Measurements from ENCODE around the gene ZNF512B.
A peak's percentile ranks its signal among the peaks of the same experiment; 100 is the strongest.
"Not testable (repeated sequence)": the region's sequence is repeated elsewhere in the genome, so short reads cannot be mapped to it uniquely, and the experiment has no call there.

ZNF512B gene

DNA sequence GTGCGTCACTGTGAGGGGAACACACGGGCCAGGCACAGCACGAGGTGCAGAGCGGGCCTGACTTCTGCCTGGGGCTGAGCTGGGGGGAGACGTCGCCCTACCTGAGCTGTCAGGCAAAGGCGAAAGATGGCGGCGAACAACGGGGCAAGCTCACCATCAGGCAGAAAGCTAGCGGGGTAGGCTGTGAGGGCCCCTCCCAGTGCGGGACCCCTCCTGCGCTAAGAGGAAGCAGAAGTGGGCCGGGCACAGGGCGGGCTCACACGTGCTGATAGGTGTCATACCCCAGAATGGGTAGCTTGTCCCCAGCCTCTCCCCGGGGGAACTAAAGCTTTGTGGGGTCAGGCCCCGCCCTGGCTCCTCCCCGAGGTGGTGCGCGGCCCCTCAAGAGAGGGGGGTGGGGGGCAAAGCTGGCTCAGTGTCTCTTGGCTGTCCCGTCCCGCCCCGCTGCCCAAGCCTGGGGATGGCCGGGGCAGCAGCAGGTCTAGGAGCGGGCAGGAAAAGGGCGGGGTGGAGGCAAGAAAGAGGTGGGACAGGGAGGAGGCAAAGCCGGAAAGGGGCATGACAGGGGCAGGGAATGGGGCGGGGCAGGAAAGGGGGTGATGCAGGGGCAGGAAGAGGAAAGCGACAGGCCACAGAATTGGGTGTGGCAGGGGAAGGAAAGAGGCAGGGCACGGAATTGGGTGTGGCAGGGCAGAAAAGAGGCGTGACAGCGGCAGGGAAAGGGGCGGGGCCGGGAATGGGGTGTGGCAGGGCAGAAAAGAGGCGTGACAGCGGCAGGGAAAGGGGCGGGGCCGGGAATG lies 28.2 kb downstream of the ZNF512B start:
- DNase-seq: peak; percentile 80
- ATAC-seq: peak; percentile 67
- Mint-ChIP-seq H3K36me3 (ENCODE audit: low read depth) (peaks cover 4% of the 10 kb centered on the region), H3K27me3 (no peaks in the 10 kb centered on the region), H3K27ac (no peak overlapping the region), H3K4me1 (peaks cover 12% of the 10 kb centered on the region), H3K9me3 (no peaks in the 10 kb centered on the region), H3K4me3 (no peak overlapping the region)

DNA sequence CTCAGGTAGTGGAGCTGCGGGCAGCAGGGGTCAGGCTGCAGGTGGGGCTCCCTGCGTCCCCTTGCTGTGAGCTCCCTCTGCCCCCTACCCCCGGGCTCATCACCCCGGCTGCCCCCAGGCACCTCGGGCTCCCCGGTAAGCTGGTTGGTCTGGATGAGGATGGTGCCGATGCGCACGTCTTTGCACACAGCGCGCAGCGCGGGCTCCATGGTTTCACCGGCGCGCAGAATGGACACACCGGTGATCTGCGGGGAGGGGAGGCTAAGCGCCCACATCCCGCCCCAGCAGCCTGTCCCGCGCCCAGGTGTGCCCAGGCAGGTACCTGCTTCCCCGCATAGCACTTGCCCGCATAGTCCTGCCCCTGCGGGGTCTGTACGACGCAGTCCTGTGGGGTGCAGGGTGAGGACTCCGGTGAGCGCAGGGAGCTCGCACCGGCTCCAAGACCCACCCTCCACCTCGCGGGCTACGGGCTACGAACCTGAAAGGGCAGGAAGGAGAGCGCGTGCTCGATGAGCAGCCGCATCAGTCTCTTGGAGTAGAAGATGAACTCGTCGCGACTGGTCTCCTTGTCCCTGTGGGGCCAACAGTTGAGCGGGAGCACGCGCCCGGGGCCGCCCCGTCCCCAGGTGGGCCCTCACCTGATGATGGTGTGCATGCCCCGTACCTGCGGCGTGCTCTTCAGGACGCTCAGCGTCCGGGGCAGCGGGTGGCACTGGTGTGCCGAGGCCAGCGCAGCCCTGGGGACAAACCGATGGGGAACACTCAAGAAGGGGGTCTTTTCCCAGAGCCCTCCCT lies 29.1 kb downstream of the ZNF512B start:
- Mint-ChIP-seq H3K27me3 (no peaks in the 10 kb centered on the region), H3K9me3 (no peaks in the 10 kb centered on the region), H3K36me3 (ENCODE audit: low read depth) (peaks cover 9% of the 10 kb centered on the region), H3K4me1 (peaks cover 12% of the 10 kb centered on the region), H3K4me3 (no peak overlapping the region), H3K27ac (no peak overlapping the region)
- DNase-seq (no peak), ATAC-seq (no peak)

DNA sequence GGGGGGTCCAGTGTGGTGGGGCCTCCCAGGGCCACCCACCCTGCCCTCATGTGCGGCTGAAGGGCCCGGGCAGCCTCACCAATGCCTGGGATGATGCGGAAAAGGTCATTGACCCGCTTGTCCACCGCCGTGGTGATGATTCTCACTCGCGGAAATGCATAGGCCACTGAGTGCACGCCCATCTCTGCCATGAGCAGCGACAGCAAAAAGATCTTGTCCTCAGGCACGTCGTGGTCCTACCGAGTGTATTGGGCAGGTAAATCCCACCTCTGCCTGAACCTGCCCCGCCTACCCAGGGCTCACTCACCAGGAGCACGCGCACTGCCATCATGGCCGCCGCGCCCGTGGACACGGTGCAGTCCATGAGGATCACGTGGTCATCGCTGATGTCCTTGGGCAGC lies 29.7 kb downstream of the ZNF512B start:
- DNase-seq (no peak), ATAC-seq (no peak)
- Mint-ChIP-seq H3K27me3 (no peaks in the 10 kb centered on the region), H3K4me1 (peaks cover 12% of the 10 kb centered on the region), H3K9me3 (no peaks in the 10 kb centered on the region), H3K36me3 (ENCODE audit: low read depth) (peaks cover 8% of the 10 kb centered on the region), H3K4me3 (no peak overlapping the region), H3K27ac (no peak overlapping the region)

- H3K4me1 Mint-ChIP-seq: peaks cover 12% of the 10 kb centered on the region
- peaks cover 8% of the 10 kb centered on the region for H3K36me3 Mint-ChIP-seq (ENCODE audit: low read depth)
- no peak for DNase-seq
- no peak overlapping the region for H3K4me3 Mint-ChIP-seq
- H3K9me3 Mint-ChIP-seq: no peaks in the 10 kb centered on the region
- no peak overlapping the region for H3K27ac Mint-ChIP-seq
- no peak for ATAC-seq
- no peaks in the 10 kb centered on the region for H3K27me3 Mint-ChIP-seq
Measured at GRCh38 chr20:63939061-63939935, 30.4 kb downstream of the ZNF512B start.

DNA sequence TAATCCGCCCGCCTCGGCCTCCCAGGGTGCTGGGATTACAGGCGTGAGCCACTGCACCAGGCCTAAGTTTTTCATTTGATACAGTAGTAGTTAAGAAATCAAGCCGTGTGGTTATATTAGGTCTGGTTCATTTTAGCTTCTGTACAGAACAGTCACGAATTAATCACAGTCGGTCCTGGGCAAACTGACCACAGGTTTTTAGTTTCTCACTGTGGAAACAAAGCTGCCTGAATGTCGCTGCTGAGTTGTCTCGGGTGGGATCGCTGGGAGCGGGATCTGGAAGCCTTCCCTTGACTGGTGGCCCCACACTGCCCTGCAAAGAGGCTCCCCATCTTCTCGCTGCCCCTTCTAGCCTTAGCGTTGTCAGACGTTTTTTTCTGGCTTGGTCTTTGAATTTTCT lies 32.1 kb downstream of the ZNF512B start:
- Mint-ChIP-seq H3K4me3 (no peak overlapping the region), H3K4me1 (peaks cover 12% of the 10 kb centered on the region), H3K27ac (no peak overlapping the region), H3K9me3 (no peaks in the 10 kb centered on the region), H3K36me3 (ENCODE audit: low read depth) (peaks cover 8% of the 10 kb centered on the region), H3K27me3 (no peaks in the 10 kb centered on the region)
- DNase-seq: no peak
- ATAC-seq: no peak

DNA sequence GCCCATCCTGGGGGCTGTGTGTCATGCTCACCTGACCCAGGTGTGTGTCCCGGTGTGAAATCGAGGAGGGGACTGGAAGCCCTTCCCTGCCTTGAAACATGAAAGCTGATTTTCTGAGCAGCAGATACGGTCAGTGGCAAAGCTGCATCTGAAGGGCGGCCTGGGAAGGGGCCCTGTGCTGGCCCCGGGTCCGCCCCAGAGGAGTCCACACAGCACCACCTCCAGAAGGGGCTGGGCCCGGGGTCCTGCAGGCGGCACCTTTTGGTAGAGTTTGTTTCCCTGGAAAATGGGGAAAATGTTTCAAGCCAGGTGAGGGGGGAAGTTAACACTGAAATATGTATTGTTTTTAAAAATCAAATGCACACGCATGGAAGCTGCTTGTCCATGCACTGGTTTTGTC lies 34.3 kb downstream of the ZNF512B start:
- H3K9me3 Mint-ChIP-seq: no peaks in the 10 kb centered on the region
- peaks cover 2% of the 10 kb centered on the region for H3K4me1 Mint-ChIP-seq
- peaks cover 18% of the 10 kb centered on the region for H3K36me3 Mint-ChIP-seq (ENCODE audit: low read depth)
- H3K27ac Mint-ChIP-seq: no peak overlapping the region
- H3K27me3 Mint-ChIP-seq: no peaks in the 10 kb centered on the region
- ATAC-seq: no peak
- no peak overlapping the region for H3K4me3 Mint-ChIP-seq
- no peak for DNase-seq

- Mint-ChIP-seq H3K4me1 (peaks cover 2% of the 10 kb centered on the region), H3K36me3 (ENCODE audit: low read depth) (peaks cover 21% of the 10 kb centered on the region), H3K27ac (no peak overlapping the region), H3K9me3 (no peaks in the 10 kb centered on the region), H3K27me3 (no peaks in the 10 kb centered on the region), H3K4me3 (no peak overlapping the region)
- no peak for DNase-seq
- no peak for ATAC-seq
Measured at GRCh38 chr20:63934271-63935068, 35.3 kb downstream of the ZNF512B start.

- Mint-ChIP-seq H3K9me3 (no peaks in the 10 kb centered on the region), H3K27ac (no peak overlapping the region), H3K4me3 (no peak overlapping the region), H3K36me3 (ENCODE audit: low read depth) (peaks cover 26% of the 10 kb centered on the region), H3K4me1 (peaks cover 2% of the 10 kb centered on the region), H3K27me3 (no peaks in the 10 kb centered on the region)
- no peak for ATAC-seq
- DNase-seq: no peak
Measured at GRCh38 chr20:63933646-63934045, 36.1 kb downstream of the ZNF512B start.

DNA sequence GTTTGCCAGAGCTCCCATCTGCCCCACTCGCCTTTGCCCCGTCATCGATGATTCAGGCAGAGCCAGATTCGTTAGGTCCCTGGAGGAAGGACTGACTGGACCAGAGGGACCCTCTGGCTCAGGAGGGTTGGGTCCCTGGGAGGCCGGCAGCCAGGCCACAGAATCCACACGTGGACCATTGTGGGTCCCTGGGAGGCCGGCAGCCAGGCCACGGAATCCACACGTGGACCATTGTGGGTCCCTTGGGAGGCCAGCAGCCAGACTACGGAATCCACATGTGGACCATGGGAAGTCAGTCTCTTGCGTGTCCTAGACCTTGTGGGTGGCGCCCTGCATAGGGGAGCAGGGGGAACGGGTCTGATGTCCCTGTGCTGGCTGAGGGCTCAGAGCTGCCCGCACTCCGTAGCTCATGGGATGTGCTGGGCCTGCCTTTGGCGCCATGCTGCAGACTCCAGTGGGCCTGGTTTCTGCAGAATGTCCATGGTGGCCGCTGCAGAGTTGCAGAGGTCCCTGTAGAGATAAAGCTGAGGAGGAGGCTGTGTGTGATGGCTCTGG lies 37.0 kb downstream of the ZNF512B start:
- Mint-ChIP-seq H3K36me3 (ENCODE audit: low read depth) (peaks cover 32% of the 10 kb centered on the region), H3K4me1 (peaks cover 2% of the 10 kb centered on the region), H3K27me3 (no peaks in the 10 kb centered on the region), H3K27ac (no peak overlapping the region), H3K4me3 (no peak overlapping the region), H3K9me3 (no peaks in the 10 kb centered on the region)
- ATAC-seq: no peak
- no peak for DNase-seq

DNA sequence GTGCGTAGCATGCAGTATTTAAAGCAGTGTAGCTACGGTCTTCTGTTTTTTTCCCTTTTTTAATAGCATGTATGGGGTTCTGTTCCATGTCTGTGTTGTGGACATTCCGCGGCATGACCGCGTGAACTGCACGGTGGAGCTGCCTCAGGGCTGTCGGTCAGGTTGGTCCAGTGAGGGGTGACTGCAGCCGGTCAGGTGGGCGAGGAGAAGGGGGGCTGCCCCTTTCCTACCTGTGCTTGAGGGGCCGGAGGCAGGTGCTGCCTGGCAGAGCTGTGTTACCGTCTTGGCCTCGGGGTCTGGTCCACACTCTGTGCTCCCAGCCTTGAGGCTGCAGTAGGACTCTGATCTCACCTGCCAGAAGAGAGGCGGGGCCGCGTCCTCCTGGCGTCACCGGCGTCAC lies 38.0 kb downstream of the ZNF512B start:
- ATAC-seq: no peak
- Mint-ChIP-seq H3K27ac (no peak overlapping the region), H3K36me3 (ENCODE audit: low read depth) (peaks cover 34% of the 10 kb centered on the region), H3K9me3 (no peaks in the 10 kb centered on the region), H3K4me3 (no peak overlapping the region), H3K27me3 (no peaks in the 10 kb centered on the region), H3K4me1 (no peaks in the 10 kb centered on the region)
- no peak for DNase-seq

DNA sequence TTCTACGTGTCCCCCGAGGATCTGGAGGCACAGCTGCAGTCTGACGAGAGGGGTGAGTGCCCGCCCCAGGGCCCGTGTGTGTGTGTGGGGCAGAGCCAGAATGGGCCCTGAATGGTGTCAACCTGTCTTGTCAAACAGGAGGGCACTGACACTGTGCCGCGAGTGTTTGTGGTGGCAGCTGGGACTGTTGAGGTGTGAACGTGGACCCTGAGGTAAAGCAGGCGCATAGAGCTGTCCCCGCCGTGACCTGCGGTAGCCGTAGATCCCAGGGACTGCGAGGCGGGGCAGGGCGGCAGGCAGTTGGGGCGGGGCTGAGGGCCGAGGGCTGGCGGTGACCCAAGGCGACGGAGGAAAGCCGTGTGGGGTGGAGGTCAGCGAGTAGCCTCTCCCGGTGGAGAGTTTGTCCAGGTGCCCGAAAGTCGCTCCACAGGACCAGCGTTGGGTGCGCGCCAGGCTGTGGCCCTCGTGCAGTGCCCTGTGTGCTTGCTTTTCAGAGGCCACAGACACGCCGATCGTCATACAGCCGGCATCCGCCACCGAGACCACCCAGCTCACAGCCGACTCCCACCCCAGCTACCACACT lies 38.7 kb downstream of the ZNF512B start:
- no peak for ATAC-seq
- no peaks in the 10 kb centered on the region for H3K9me3 Mint-ChIP-seq
- H3K27me3 Mint-ChIP-seq: no peaks in the 10 kb centered on the region
- H3K27ac Mint-ChIP-seq: no peak overlapping the region
- DNase-seq: no peak
- H3K4me1 Mint-ChIP-seq: peaks cover 4% of the 10 kb centered on the region
- peaks cover 36% of the 10 kb centered on the region for H3K36me3 Mint-ChIP-seq (ENCODE audit: low read depth)
- no peak overlapping the region for H3K4me3 Mint-ChIP-seq

- H3K27ac Mint-ChIP-seq, H3K4me3 Mint-ChIP-seq, H3K27me3 Mint-ChIP-seq, H3K4me1 Mint-ChIP-seq, H3K9me3 Mint-ChIP-seq, DNase-seq, ATAC-seq: not testable (repeated sequence)
- H3K36me3 Mint-ChIP-seq (ENCODE audit: low read depth): peaks cover 34% of the 10 kb centered on the region
Measured at GRCh38 chr20:63929473-63929883, 40.3 kb downstream of the ZNF512B start.

DNA sequence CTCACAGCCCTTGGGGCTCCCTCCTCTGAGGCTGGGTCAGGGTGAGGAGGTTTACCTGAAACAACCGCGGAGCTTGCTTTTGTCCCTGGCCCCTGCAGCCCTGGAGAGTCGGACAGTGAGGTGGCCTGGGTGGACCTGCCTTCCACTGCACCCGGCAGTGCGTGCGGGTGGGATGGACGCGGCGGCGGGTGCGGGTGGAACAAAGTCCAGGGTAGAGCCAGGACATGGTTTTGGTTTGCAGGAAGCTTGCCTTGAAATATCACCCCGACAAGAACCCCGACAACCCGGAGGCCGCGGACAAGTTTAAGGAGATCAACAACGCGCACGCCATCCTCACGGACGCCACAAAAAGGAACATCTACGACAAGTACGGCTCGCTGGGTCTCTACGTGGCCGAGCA lies 40.7 kb downstream of the ZNF512B start:
- peaks cover 6% of the 10 kb centered on the region for H3K4me1 Mint-ChIP-seq
- peaks cover 34% of the 10 kb centered on the region for H3K36me3 Mint-ChIP-seq (ENCODE audit: low read depth)
- no peaks in the 10 kb centered on the region for H3K27me3 Mint-ChIP-seq
- ATAC-seq: no peak
- no peak overlapping the region for H3K4me3 Mint-ChIP-seq
- H3K9me3 Mint-ChIP-seq: no peaks in the 10 kb centered on the region
- no peak overlapping the region for H3K27ac Mint-ChIP-seq
- DNase-seq: no peak

Data from activated naive CD8-positive, alpha-beta T cell treated with anti-CD3 and anti-CD28 coated beads, Interleukin-2, amount 50 U/mL, for 24 hours (primary cell).